Calu3 (cell line): Measurements from ENCODE around the gene RAD51B. TPM values are rescaled to one million over a fixed set of nuclear protein-coding genes. Genes with fewer than 3 reads are reported as not detected.

Experiments
- BruUV-seq: library from RNA; stranded (reverse); fragments of 400-500 nt; replicated peaks from 2 replicates; lab custom pipeline; 2021; lab: Mats Ljungman, UMichigan
- CTCF ChIA-PET: fragments of 300-600 bp; sonication (Branson Sonifier 250); formaldehyde crosslinking; loops from one replicate; lab custom pipeline; 2022; ENCODE audit warnings: antibody characterized with exemption; lab: Charles Lee
- DNase-seq: peaks from one replicate; pipeline ENCODE4 v3.0.0; 2022
- H3K27ac Mint-ChIP-seq: one replicate; pipeline ENCODE4 v1.8.0; 2022; ENCODE audit warnings: mixed read lengths; ENCODE audit not compliant: unreplicated experiment
- H3K27me3 Mint-ChIP-seq: one replicate; pipeline ENCODE4 v1.8.0; 2022; ENCODE audit warnings: mixed read lengths; ENCODE audit not compliant: unreplicated experiment
- H3K36me3 Mint-ChIP-seq: one replicate; pipeline ENCODE4 v1.8.0; 2022; ENCODE audit warnings: mild to moderate bottlenecking, moderate library complexity, mixed read lengths; ENCODE audit not compliant: insufficient read depth, unreplicated experiment
- H3K4me1 Mint-ChIP-seq: one replicate; pipeline ENCODE4 v1.8.0; 2022; ENCODE audit warnings: mild to moderate bottlenecking, low read depth, mixed read lengths; ENCODE audit not compliant: unreplicated experiment
- H3K4me3 Mint-ChIP-seq: one replicate; pipeline ENCODE4 v1.8.0; 2022; ENCODE audit warnings: mild to moderate bottlenecking, low read depth, moderate library complexity, mixed read lengths; ENCODE audit not compliant: unreplicated experiment
- H3K9me3 Mint-ChIP-seq: one replicate; pipeline ENCODE4 v1.8.0; 2022; ENCODE audit warnings: low read depth, mixed read lengths; ENCODE audit not compliant: unreplicated experiment
- CTCF ChIP-seq: fragments of 200-600 bp; IDR thresholded peaks from one replicate; pipeline ENCODE4 v1.8.0; 2022; ENCODE audit warnings: antibody characterized with exemption; ENCODE audit not compliant: unreplicated experiment
- intact Hi-C: fragments of 100-400 bp; cut with micrococcal nuclease; formaldehyde crosslinking; loops from one replicate; pipeline ENCODE4 v1.10.0; 2022; ENCODE audit not compliant: unreplicated experiment
- total RNA-seq: library from RNA; stranded (reverse); gene quantifications from 2 replicates; pipeline ENCODE4 v1.2.3, GENCODE V29; 2022

Gene RAD51B
- total RNA-seq, 1 experiment from 2014 or later = 24.7 TPM

GRCh38 chr14:68676511-68676943 is 856.9 kb downstream of the RAD51B start:
- TF ChIP-seq CTCF = no peak
- Mint-ChIP-seq H3K36me3 (no peaks in the 10 kb centered on the region), H3K27ac (no peak overlapping the region), H3K27me3 (no peaks in the 10 kb centered on the region), H3K9me3 (no peaks in the 10 kb centered on the region), H3K4me3 (no peak overlapping the region), H3K4me1 (peaks cover 41% of the 10 kb centered on the region)
- no peak for DNase-seq
- CTCF ChIA-PET = no interaction called here
- BruUV-seq = no TSS peak
- intact Hi-C loops = no loop called here

GRCh38 chr14:68677476-68677875 is 857.9 kb downstream of the RAD51B start:
- DNase-seq = no peak
- Mint-ChIP-seq H3K4me1 (peaks cover 48% of the 10 kb centered on the region), H3K4me3 (no peak overlapping the region), H3K9me3 (no peaks in the 10 kb centered on the region), H3K36me3 (no peaks in the 10 kb centered on the region), H3K27me3 (no peaks in the 10 kb centered on the region), H3K27ac (no peak overlapping the region)
- no TSS peak for BruUV-seq
- intact Hi-C loops = no loop called here
- TF ChIP-seq CTCF = no peak
- CTCF ChIA-PET = no interaction called here

- Mint-ChIP-seq H3K9me3 (no peaks in the 10 kb centered on the region), H3K36me3 (no peaks in the 10 kb centered on the region), H3K27me3 (no peaks in the 10 kb centered on the region), H3K4me3 (no peak overlapping the region), H3K4me1 (peaks cover 53% of the 10 kb centered on the region), H3K27ac (no peak overlapping the region)
- CTCF ChIA-PET = no interaction called here
- no peak for TF ChIP-seq CTCF
- DNase-seq = no peak
- no TSS peak for BruUV-seq
- intact Hi-C loops = no loop called here
Measured at GRCh38 chr14:68677901-68678300, 858.3 kb downstream of the RAD51B start.

GRCh38 chr14:68678471-68678870 is 858.9 kb downstream of the RAD51B start:
- CTCF ChIA-PET = no interaction called here
- Mint-ChIP-seq H3K27me3 (no peaks in the 10 kb centered on the region), H3K27ac (no peak overlapping the region)

More at GRCh38 chr14:68678471-68678870, 858.9 kb downstream of the RAD51B start:
- intact Hi-C loops = no loop called here
- Mint-ChIP-seq H3K4me1 (peaks cover 58% of the 10 kb centered on the region), H3K9me3 (no peaks in the 10 kb centered on the region), H3K4me3 (no peak overlapping the region), H3K36me3 (no peaks in the 10 kb centered on the region)
- DNase-seq = no peak
- no TSS peak for BruUV-seq
- TF ChIP-seq CTCF = no peak
